GM19438 (cell line): ENCODE data around the gene BSPRY.

Source experiments
- ATAC-seq: cut with Tn5 transposase; IDR thresholded peaks from one replicate; pipeline ENCODE4 v1.9.1; 2021; ENCODE audit warnings: low read depth; ENCODE audit not compliant: unreplicated experiment

BSPRY gene

DNA sequence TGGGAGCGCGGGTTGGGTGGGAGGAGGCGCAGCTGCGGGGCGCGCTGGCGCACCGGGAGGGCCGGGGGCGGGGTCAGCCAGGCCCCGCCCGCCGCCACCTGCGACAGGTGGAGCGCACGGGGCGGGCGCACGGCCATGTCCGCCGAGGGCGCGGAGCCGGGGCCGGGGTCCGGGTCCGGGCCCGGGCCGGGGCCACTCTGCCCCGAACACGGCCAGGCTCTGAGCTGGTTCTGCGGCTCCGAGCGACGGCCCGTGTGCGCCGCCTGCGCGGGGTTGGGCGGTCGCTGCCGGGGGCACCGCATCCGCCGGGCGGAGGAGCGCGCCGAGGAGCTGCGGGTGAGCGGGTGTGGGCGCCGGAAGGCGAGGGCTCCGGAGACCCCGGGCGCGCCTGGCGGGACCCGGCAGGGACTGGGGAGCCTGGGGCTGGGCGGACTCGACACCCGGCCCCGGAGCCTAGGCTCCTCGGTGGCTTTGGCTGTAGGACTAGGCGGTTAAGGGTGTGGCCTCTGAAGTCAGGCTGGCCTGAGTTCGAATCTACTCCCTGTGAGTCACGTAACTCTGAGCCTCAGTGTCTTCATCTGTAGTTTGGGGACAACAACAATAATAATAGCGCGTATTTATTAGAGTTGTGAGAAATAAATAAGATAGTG is at the start of gene BSPRY:
BSPRY (plus strand) TSS at position 97 of the 650 bp plus-strand sequence; CDS start at position 136, 39 bp downstream.
- ATAC-seq: no peak

DNA sequence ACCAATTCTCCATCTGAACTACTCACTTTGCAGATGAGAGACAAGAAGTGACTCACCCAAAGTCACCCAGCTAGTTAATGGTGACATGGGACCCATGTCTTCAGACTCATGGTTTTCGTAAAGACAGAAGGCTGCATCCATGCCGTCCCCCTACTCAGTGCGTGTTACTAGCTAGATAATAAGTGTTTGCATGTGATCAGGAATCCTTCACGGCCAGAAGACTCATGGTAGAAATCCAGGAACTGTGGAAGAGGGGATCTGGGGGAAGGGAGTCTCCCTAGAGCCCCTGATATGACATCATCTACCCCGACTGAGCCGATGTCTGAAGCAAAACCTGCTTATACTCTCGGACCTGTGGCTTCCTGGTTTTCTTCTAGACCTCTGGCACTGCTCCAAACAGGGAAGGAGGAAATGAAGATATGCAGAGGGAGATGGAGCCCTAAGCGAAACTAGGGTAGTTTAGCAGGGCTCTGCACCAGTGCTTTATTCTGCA is 49.5 kb upstream of the BSPRY start:
- no peak for ATAC-seq

GRCh38 chr9:113301548-113301947 is 47.8 kb upstream of the BSPRY start:
- no peak for ATAC-seq

- no peak for ATAC-seq
Measured at GRCh38 chr9:113302792-113303418, 46.4 kb upstream of the BSPRY start, which contains the start of gene RNF183. Gene RNF183 (minus strand): TSS chr9:113303376. CDS start chr9:113298184, 5,192 bp downstream.

- no peak for ATAC-seq
Measured at GRCh38 chr9:113306566-113306965, 42.8 kb upstream of the BSPRY start.

DNA sequence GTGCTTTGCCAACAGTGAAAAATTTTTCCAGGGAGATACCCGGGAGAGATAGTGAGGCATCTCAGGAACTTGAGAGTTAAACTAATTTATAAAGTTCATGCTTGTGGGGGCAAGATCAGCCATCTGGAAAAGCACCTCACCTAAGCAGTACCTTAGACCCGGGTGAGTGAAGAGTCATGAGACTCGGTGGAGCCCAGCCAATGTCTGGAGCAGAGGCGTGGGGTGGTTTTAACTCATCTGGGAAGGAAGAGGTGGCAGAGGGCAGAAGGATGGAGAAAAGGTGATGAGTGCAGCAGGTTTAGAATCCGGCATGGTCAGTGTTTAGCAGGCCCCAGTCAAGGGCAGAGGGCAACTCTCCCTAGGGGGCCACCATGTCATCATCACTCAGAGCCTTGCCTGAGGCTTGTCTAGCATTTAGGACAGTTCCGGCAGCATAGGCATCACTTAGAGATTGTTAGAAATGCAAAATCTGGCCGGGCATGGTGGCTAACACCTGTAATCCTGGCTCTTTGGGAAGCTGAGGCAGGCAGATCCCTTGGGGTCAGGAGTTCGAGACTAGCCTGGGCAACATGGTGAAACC is 41.9 kb upstream of the BSPRY start:
- ATAC-seq: no peak

GRCh38 chr9:113309204-113309813 is 40.0 kb upstream of the BSPRY start:
- ATAC-seq: no peak

DNA sequence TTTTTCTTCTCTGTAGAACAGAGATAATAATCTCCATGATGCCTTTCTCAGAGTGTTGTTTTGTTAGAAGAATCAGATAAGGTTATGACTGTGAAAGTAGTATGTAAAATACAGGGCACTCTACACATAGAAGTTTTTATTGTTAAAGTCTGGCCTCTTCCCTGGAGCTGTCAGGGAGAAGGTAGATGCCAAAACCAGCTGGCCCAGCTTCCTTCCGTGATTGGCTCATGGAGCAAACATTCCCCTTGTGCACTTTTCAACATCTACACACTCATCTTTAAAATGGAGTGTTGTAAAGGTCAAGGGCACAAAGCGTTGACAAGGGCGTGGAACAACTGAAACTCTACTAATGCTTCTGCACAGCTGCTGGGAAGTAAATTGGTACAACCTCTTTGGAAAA is 38.8 kb upstream of the BSPRY start:
- ATAC-seq: no peak

DNA sequence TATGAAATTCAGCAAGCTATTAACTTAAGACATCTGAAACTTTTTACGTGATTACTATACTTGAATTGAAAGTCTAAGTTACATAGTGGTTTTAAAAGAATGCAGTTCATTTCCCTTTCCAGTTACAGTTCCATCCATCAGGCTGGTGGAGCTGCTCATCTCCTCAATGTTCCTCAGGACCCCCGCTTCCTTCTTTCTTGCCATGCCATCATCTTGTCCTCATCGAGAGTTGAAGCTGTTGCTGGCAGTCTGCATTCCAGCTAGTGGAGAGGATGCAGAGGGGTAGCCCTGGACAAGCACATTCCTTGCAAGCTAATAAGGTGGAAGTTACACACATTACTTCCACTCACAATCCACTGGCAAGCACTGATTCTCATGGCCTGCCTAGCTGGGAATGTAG is 37.4 kb upstream of the BSPRY start:
- no peak for ATAC-seq

DNA sequence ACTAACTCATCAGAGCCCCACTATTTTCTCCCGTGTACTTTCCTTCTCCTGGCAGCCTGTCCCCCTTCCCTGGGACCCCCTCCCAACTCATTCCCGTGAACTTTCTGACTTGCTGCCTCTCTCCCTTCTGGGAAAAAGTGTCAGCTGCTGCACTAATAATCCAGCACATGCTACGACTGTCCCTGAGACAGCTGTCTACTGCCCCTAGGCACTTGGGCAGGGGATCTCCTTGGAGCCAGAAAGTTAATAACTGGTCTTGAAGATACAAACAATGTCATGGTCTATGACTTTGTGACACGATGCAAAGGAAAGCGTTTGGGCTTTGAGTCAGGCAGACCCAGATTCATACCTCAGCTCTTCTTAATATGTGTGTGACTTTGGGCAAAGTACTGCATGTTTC is 36.1 kb upstream of the BSPRY start:
- no peak for ATAC-seq

GRCh38 chr9:113315231-113315630 is 34.1 kb upstream of the BSPRY start:
- ATAC-seq: no peak

- ATAC-seq: no peak
Measured at GRCh38 chr9:113316030-113316429, 33.3 kb upstream of the BSPRY start.

- ATAC-seq: no peak
Measured at GRCh38 chr9:113317777-113318176, 31.6 kb upstream of the BSPRY start.

DNA sequence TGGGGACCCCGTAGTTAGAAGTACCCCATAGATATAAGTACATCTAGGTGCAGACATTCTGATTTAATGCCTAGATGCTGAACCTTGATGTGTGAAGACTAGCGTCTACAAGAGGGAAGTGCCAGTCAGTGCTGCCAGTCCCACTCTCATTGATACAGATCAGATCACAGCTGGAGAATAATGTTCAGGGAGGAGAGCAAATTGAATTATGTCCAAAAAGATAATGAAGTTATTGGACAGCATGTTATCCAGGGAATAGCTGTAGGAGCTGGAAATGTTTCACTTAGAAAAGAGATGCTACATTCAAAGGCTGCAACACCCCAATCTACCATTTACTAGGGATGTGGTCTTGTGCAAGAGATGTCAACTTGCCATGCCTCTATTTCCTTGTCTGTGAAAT is 30.3 kb upstream of the BSPRY start:
- no peak for ATAC-seq

DNA sequence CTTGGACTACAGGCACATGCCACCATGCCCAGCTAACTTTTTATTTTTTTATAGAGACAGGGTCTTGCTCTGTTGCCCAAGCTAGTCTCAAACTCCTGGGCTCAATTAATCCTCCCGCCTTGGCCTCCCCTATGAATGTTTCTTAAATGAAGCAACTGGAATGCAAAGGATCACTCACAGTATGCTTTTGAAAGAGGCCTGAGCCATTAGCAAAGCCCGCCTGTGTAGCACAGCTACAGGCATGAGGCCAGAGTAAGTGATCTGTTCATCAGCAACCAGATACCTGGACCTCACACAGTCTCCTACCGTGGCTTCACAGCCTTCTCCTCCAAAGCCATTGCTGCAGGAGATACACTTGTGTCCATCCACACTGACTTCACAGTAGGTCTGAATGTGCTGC is 29.3 kb upstream of the BSPRY start:
- ATAC-seq: no peak

GRCh38 chr9:113322671-113323070 is 26.7 kb upstream of the BSPRY start:
- no peak for ATAC-seq

GRCh38 chr9:113326230-113326629 is 23.1 kb upstream of the BSPRY start:
- ATAC-seq: no peak

DNA sequence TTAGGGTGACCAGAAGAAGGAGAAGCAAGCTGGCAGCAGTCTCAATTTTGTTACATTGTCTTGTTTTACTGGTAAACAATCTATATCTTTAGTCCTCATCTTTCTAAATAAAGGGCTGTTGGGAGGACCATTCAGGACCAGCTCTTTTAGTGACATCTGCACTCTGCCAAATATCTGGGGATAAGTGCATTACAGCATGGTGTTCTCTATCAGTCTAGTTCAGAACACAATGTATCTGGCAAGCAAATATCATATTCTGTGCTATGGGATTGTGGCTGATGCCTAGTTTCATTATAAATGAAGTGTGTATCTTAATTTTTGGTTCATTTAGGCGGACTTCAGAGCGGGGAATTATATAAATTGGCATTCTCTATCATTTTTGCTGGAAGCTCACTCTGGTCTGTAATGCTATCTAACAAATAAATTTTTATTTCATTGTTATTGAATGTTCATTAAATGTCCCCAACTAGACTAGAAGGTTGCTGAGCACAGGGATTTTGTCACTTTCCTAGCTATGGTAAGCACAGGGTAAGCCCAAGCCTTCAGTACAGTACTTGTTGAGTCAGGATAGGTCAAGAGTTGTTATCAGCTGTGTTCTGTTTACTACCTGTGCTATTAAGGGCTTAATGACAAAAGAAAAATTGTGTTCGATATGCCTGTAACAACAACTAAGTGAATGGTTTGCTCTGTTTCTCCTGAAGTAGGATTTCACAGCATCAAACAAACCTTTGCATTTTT is 21.1 kb upstream of the BSPRY start:
- no peak for ATAC-seq

- no peak for ATAC-seq
Measured at GRCh38 chr9:113331780-113332179, 17.6 kb upstream of the BSPRY start.

- ATAC-seq: no peak
Measured at GRCh38 chr9:113337714-113338113, 11.6 kb upstream of the BSPRY start.
